Suprapubic skin (tissue), 4 donors: ENCODE measurements around the gene PRSS3.

Experiments used
- POLR2A ChIP-seq, 2 donors: fragments of 450-650 bp; IDR thresholded peaks; one replicate each; pipeline ENCODE4 v1.6.1; 2017; ENCODE audit warnings: antibody characterized with exemption in 2 of 2, mild to moderate bottlenecking in 2 of 2, moderate library complexity in 2 of 2
- POLR2AphosphoS5 ChIP-seq, 3 donors: sonication (generic); formaldehyde crosslinking; IDR thresholded peaks; one replicate each; pipeline ENCODE4 v1.6.1; 2017; ENCODE audit warnings: antibody characterized with exemption in 3 of 3
- TF ChIP-seq, protein P1 (sequence below), 2 donors: fragments of 200-600 bp in 1 of 2; fragments of 450-650 bp in 1 of 2; sonication (generic) in 1 of 2; IDR thresholded peaks; one replicate each; pipeline ENCODE4 v1.5.1; 2016 to 2019; ENCODE audit warnings: antibody characterized with exemption in 2 of 2, mild to moderate bottlenecking in 1 of 2, moderate library complexity in 1 of 2

DNA sequence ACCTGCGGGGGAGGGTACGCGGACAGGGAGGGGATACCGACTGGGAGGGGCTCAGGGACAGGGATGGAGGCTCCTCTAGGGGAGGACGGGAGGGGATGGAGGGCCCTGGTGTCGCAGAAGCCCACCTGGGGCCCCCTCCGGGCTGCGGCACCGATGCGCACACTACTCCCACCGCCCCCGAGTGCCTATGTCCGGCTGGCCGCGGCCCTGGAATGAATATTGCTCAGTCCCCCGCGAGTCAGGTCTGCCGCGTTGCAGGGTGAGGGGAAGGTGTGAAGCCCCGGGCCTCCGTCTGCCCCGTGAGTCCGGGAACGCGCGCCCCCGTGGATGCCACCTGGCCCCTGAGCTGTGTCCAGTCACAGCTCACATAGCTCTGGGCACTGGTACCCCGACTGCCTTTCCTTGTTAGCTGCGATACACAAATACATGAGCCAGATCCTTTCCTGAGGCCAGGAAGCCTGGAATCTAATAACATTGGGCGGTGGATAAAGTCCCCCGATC is 44.5 kb upstream of the PRSS3 start:
- TF ChIP-seq, protein P1, sequence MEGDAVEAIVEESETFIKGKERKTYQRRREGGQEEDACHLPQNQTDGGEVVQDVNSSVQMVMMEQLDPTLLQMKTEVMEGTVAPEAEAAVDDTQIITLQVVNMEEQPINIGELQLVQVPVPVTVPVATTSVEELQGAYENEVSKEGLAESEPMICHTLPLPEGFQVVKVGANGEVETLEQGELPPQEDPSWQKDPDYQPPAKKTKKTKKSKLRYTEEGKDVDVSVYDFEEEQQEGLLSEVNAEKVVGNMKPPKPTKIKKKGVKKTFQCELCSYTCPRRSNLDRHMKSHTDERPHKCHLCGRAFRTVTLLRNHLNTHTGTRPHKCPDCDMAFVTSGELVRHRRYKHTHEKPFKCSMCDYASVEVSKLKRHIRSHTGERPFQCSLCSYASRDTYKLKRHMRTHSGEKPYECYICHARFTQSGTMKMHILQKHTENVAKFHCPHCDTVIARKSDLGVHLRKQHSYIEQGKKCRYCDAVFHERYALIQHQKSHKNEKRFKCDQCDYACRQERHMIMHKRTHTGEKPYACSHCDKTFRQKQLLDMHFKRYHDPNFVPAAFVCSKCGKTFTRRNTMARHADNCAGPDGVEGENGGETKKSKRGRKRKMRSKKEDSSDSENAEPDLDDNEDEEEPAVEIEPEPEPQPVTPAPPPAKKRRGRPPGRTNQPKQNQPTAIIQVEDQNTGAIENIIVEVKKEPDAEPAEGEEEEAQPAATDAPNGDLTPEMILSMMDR (IDR thresholded peaks at IDR 0.05): no peak
- TF ChIP-seq POLR2AphosphoS5 (IDR thresholded peaks at IDR 0.05): no peak
- TF ChIP-seq POLR2A (IDR thresholded peaks at IDR 0.05): no peak
